NCI-H460 (cell line): ENCODE measurements around the gene SLC22A31. TPM values are rescaled to one million over a fixed set of nuclear protein-coding genes. Genes with fewer than 3 reads are reported as not detected.

Experiments
- DNase-seq: peaks from one replicate; pipeline ENCODE4 v3.0.0-alpha.2; 2016; ENCODE audit warnings: low read depth; ENCODE audit errors: extremely low read depth
- total RNA-seq: library from RNA; depleted of rRNA; stranded (reverse); fragments of >200 nt; shearing (Covaris generic); gene quantifications from 2 replicates; pipeline ENCODE4 v1.2.3, GENCODE V29; 2014

Gene SLC22A31
- total RNA-seq, 1 experiment from 2014 or later, result not detected

- DNase-seq, result no peak
Measured at GRCh38 chr16:89183975-89184676, 16.2 kb downstream of the SLC22A31 start.

GRCh38 chr16:89183463-89183862 is 16.9 kb downstream of the SLC22A31 start:
- no peak for DNase-seq

- no peak for DNase-seq
Measured at GRCh38 chr16:89179656-89180315, 20.6 kb downstream of the SLC22A31 start.

GRCh38 chr16:89179148-89179484 is 21.2 kb downstream of the SLC22A31 start:
- no peak for DNase-seq

- DNase-seq, result no peak
Measured at GRCh38 chr16:89178453-89179147, 21.7 kb downstream of the SLC22A31 start.

- no peak for DNase-seq
Measured at GRCh38 chr16:89177501-89177900, 22.8 kb downstream of the SLC22A31 start.

- no peak for DNase-seq
Measured at GRCh38 chr16:89176717-89177116, 23.6 kb downstream of the SLC22A31 start.

GRCh38 chr16:89176147-89176690 is 24.1 kb downstream of the SLC22A31 start:
- DNase-seq, result no peak

GRCh38 chr16:89175280-89176146 is 24.8 kb downstream of the SLC22A31 start:
- no peak for DNase-seq

- DNase-seq, result no peak
Measured at GRCh38 chr16:89174877-89175276, 25.5 kb downstream of the SLC22A31 start.

- DNase-seq, result no peak
Measured at GRCh38 chr16:89174055-89174827, 26.1 kb downstream of the SLC22A31 start.

- no peak for DNase-seq
Measured at GRCh38 chr16:89173174-89173921, 27.0 kb downstream of the SLC22A31 start.

- DNase-seq, result no peak
Measured at GRCh38 chr16:89172528-89173173, 27.7 kb downstream of the SLC22A31 start.

- DNase-seq, result no peak
Measured at GRCh38 chr16:89172171-89172527, 28.2 kb downstream of the SLC22A31 start.

GRCh38 chr16:89171216-89172170 is 28.8 kb downstream of the SLC22A31 start, which contains the start of gene CDH15:
TSS of gene CDH15 (plus strand) at chr16:89171748. CDS start at chr16:89171832, 84 bp downstream.
- DNase-seq, result peak; percentile 90

GRCh38 chr16:89170346-89171215 is 29.8 kb downstream of the SLC22A31 start:
- DNase-seq, result no peak
